Measurements from ENCODE around the gene PLD2.

DNA sequence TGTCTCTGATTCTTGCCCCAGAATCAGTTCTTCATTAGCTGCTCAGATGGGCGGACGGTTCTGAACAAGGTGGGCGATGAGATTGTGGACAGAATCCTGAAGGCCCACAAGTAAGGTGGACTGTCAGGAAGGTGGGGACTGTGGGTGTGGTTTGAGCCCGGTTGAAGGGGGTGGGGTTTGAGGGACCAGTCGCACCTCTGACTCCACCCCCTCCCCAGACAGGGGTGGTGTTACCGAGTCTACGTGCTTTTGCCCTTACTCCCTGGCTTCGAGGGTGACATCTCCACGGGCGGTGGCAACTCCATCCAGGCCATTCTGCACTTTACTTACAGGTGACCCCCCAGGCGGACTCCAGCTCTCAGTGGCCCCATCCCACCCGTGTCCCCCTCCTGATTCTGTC lies 11.3 kb downstream of the PLD2 start:
- TF ChIP-seq SRSF9 (IDR thresholded peaks at IDR 0.05; ENCODE audit: borderline replicate concordance, low read depth, low read length) (no peak), SMC3 (conservative IDR thresholded peaks at IDR 0.05; ENCODE audit: insufficient read depth, low read depth, low read length) (no peak), TAF7 (tag; IDR thresholded peaks at IDR 0.05) (no peak), E2F5 (CRISPR knock-in tag; IDR thresholded peaks at IDR 0.05) (no peak), PPARD (CRISPR knock-in tag; IDR thresholded peaks at IDR 0.05) (no peak), EGR1 (conservative IDR thresholded peaks at IDR 0.05) (no peak)
